Tibial artery (tissue), 4 donors: ENCODE measurements around the gene SOHLH1.

Experiments used
- DNase-seq, 2 donors: peaks; one replicate each; pipeline ENCODE4 v3.0.0-alpha.2; 2019
- H3K27ac ChIP-seq, 2 donors: fragments of 200-600 bp; sonication (generic) in 1 of 2; 1 replicate in 1 of 2; 2 replicates in 1 of 2; pipeline ENCODE4 v1.5.1; 2018 to 2019; ENCODE audit warnings: mild to moderate bottlenecking in 1 of 2
- H3K27me3 ChIP-seq, 2 donors: fragments of 200-600 bp; sonication (generic) in 1 of 2; one replicate each; pipeline versions ENCODE4 v1.5.1 to v1.6.0; 2016 to 2019
- H3K36me3 ChIP-seq, 3 donors: fragments of 200-600 bp; sonication (generic) in 2 of 3; one replicate each; pipeline ENCODE4 v1.5.1; 2016 to 2019; ENCODE audit warnings: mild to moderate bottlenecking in 2 of 3
- H3K4me1 ChIP-seq, 4 donors: fragments of 200-600 bp; sonication (generic) in 2 of 4; 1 replicate in 3 of 4; 2 replicates in 1 of 4; pipeline ENCODE4 v1.5.1; 2016 to 2019
- H3K4me3 ChIP-seq, 2 donors: fragments of 200-600 bp; sonication (generic) in 1 of 2; 1 replicate in 1 of 2; 2 replicates in 1 of 2; pipeline ENCODE4 v1.5.1; 2018 to 2019; ENCODE audit warnings: mild to moderate bottlenecking in 2 of 2
- H3K9me3 ChIP-seq, 3 donors: fragments of 200-600 bp; sonication (generic) in 1 of 3; one replicate each; pipeline ENCODE4 v1.5.1; 2016 to 2019
- intact Hi-C: fragments of 100-400 bp; cut with DNase I; formaldehyde crosslinking; loops from one replicate; pipeline ENCODE4 v1.15.0; 2023; ENCODE audit warnings: low total_unique reads
- TF ChIP-seq, protein P1 (sequence below), 2 experiments: fragments of 200-600 bp in 1 of 2; fragments of 450-650 bp in 1 of 2; IDR thresholded peaks; one replicate each; pipeline ENCODE4 v1.5.1; 2017 to 2019; ENCODE audit warnings: antibody characterized with exemption in 2 of 2, mild to moderate bottlenecking in 1 of 2, moderate library complexity in 1 of 2

Gene SOHLH1

DNA sequence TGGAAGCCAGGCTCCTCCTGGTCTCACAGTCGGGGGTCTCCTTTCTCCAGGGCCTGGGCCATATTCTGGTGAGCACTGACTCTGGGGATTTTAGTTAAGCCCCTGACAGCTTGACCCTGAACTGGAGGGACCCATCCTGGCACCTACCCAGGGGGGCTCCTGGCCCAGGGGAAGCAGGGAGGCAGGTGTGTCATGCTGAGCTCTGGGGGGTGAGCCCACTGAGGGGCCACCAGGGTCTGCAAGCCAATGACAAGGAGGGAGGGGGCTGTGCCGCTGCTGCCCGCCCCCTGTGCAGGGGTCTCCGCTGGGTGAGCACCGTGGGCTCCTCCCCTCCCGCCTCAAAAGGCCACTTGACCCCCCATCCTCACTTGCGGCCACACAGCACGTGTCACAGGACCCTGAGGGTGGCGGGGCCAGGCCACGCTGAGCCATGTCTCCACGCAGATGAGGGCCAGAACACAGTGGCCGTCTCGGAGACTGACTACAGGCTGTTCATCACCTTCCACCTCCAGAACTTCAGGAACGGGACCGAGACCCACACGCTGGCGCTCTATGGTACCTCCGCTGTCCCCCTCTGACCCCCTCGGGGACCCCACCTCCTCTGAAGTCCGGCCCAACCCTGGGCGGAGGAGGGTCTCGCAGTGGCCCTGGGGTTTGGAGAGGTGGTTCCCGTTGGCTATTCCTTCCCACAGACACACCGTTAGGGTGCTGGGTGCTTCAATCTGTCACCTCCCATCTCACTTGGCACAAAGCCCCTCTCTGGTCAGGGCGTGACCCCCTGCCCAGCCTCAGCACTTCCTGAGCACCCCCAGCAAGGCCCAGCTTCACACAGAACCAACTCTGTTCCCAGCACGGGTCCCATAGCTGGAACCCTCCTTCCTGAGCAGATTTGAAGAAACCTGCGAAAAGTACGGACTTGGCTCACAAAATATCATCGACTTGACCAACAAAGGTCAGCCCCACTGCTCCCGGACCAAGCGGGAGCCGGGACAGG is 34.2 kb downstream of the SOHLH1 start:
- H3K27me3 ChIP-seq: peaks cover 0 to 73% of the 10 kb centered on the region in 2 donors
- H3K4me1 ChIP-seq: no peaks in the 10 kb centered on the region
- DNase-seq: peak in 1 of 2 donors; percentile 60
- no peaks in the 10 kb centered on the region for H3K9me3 ChIP-seq
- H3K4me3 ChIP-seq: no peak overlapping the region
- no peak overlapping the region for H3K27ac ChIP-seq
- TF ChIP-seq, protein P1, sequence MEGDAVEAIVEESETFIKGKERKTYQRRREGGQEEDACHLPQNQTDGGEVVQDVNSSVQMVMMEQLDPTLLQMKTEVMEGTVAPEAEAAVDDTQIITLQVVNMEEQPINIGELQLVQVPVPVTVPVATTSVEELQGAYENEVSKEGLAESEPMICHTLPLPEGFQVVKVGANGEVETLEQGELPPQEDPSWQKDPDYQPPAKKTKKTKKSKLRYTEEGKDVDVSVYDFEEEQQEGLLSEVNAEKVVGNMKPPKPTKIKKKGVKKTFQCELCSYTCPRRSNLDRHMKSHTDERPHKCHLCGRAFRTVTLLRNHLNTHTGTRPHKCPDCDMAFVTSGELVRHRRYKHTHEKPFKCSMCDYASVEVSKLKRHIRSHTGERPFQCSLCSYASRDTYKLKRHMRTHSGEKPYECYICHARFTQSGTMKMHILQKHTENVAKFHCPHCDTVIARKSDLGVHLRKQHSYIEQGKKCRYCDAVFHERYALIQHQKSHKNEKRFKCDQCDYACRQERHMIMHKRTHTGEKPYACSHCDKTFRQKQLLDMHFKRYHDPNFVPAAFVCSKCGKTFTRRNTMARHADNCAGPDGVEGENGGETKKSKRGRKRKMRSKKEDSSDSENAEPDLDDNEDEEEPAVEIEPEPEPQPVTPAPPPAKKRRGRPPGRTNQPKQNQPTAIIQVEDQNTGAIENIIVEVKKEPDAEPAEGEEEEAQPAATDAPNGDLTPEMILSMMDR (IDR thresholded peaks at IDR 0.05): no peak
- no peaks in the 10 kb centered on the region for H3K36me3 ChIP-seq
- intact Hi-C loops: no loop called here

DNA sequence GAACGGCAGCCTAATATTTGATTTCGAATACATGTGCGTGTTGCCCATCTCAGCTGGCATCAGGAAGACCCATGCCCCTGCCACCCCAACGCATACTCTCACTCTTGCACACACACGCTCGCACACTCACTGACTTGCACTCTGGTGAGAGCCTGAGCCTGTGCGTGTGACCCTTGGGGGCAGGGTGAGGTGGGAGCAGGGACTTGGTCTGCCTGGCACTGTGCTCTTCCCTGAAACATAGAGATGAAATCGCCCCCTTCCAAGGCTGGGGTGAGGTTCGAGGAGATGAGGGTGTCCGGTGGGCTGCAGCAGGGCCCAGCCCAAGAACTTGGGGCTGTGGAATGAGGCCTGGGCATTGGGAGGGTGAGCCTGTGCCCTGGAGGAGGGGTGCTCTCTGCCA is 35.0 kb downstream of the SOHLH1 start:
- no peak overlapping the region for H3K4me3 ChIP-seq
- H3K4me1 ChIP-seq: no peaks in the 10 kb centered on the region
- H3K27ac ChIP-seq: no peak overlapping the region
- DNase-seq: peak in 1 of 2 donors; percentile 29
- TF ChIP-seq, protein P1 (IDR thresholded peaks at IDR 0.05): no peak
- peaks cover 0 to 70% of the 10 kb centered on the region in 2 donors for H3K27me3 ChIP-seq
- intact Hi-C loops: no loop called here
- H3K36me3 ChIP-seq: no peaks in the 10 kb centered on the region
- H3K9me3 ChIP-seq: no peaks in the 10 kb centered on the region

GRCh38 chr9:135663857-135664256 is 35.4 kb downstream of the SOHLH1 start:
- no peaks in the 10 kb centered on the region for H3K4me1 ChIP-seq
- H3K27me3 ChIP-seq: peaks cover 0 to 67% of the 10 kb centered on the region in 2 donors
- intact Hi-C loops: no loop called here
- DNase-seq: peak in 1 of 2 donors; percentile 56
- H3K4me3 ChIP-seq: no peak overlapping the region
- no peaks in the 10 kb centered on the region for H3K9me3 ChIP-seq
- H3K27ac ChIP-seq: no peak overlapping the region
- TF ChIP-seq, protein P1 (IDR thresholded peaks at IDR 0.05): no peak
- H3K36me3 ChIP-seq: no peaks in the 10 kb centered on the region

DNA sequence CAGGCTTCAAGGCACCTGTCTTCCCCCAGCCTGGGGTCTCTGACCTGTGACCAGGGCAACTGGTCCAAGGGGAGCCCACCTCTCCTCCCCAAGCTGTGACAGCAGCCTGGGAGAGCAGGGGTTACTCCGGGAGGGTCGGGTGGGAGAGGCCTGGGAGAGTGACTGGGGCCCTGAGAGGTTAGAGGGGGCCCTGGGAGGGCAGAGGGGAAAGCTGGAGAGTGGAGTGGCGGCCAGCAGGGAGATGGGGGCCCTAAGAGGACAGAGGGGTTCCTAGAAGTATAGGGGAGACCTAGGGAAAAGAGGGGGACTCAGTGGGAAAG is 35.9 kb downstream of the SOHLH1 start:
- TF ChIP-seq, protein P1 (IDR thresholded peaks at IDR 0.05): no peak
- Histone ChIP-seq H3K27me3 (peaks cover 0 to 63% of the 10 kb centered on the region in 2 donors), H3K27ac (no peak overlapping the region), H3K36me3 (no peaks in the 10 kb centered on the region), H3K4me3 (no peak overlapping the region), H3K4me1 (no peaks in the 10 kb centered on the region), H3K9me3 (no peaks in the 10 kb centered on the region)
- DNase-seq: no peak
- intact Hi-C loops: no loop called here

GRCh38 chr9:135662758-135663450 is 36.4 kb downstream of the SOHLH1 start, which contains the start of gene LCN9:
LCN9 (plus strand) TSS chr9:135663309; CDS start chr9:135663322, 13 bp downstream.
- DNase-seq: peak in 1 of 2 donors; percentile 56
- intact Hi-C loops: no loop called here
- no peaks in the 10 kb centered on the region for H3K4me1 ChIP-seq
- no peaks in the 10 kb centered on the region for H3K36me3 ChIP-seq
- peaks cover 0 to 61% of the 10 kb centered on the region in 2 donors for H3K27me3 ChIP-seq
- H3K4me3 ChIP-seq: no peak within 1 kb of the TSS
- H3K27ac ChIP-seq: no peak within 1 kb of the TSS
- no peaks in the 10 kb centered on the region for H3K9me3 ChIP-seq
- TF ChIP-seq, protein P1 (IDR thresholded peaks at IDR 0.05): no peak
